ENCODE data around the gene AGPAT3. TPM values are rescaled to one million over a fixed set of nuclear protein-coding genes. Genes with fewer than 3 reads are reported as not detected.

Gene AGPAT3
- total RNA-seq, 4 donors from 2014 or later = 61.0 to 77.9 (median 69.4) TPM

DNA sequence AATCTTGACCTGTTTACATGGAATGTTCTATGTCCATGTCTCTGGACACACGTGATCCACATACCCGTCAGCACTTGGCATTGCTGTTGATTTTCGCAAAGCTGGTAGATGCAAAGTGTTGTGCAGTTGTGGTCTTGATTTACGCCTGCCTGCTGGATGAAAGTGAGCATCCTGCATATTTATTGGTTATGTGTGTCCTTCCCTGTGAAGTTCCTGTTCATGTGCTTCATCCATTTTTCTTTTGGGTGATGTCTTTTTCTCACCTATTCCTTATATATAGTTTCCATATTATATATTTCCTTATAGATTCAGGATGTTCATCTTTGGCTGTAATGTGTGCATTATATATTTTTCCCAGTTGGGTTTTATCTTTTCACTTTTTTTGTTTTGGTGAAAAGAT is 6.5 kb downstream of the AGPAT3 start:
- Histone ChIP-seq H3K36me3 (peaks cover 5% of the 10 kb centered on the region), H3K4me1 (peaks cover 28% of the 10 kb centered on the region), H3K27me3 (no peaks in the 10 kb centered on the region), H3K9me3 (no peaks in the 10 kb centered on the region), H3K4me3 (no peak overlapping the region), H3K27ac (no peak overlapping the region)
- no peak for TF ChIP-seq EP300 (IDR thresholded peaks at IDR 0.05)
- TF ChIP-seq POLR2AphosphoS5 (IDR thresholded peaks at IDR 0.05) = no peak
- TF ChIP-seq, protein P1, sequence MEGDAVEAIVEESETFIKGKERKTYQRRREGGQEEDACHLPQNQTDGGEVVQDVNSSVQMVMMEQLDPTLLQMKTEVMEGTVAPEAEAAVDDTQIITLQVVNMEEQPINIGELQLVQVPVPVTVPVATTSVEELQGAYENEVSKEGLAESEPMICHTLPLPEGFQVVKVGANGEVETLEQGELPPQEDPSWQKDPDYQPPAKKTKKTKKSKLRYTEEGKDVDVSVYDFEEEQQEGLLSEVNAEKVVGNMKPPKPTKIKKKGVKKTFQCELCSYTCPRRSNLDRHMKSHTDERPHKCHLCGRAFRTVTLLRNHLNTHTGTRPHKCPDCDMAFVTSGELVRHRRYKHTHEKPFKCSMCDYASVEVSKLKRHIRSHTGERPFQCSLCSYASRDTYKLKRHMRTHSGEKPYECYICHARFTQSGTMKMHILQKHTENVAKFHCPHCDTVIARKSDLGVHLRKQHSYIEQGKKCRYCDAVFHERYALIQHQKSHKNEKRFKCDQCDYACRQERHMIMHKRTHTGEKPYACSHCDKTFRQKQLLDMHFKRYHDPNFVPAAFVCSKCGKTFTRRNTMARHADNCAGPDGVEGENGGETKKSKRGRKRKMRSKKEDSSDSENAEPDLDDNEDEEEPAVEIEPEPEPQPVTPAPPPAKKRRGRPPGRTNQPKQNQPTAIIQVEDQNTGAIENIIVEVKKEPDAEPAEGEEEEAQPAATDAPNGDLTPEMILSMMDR (IDR thresholded peaks at IDR 0.05) = no peak
- no peak for TF ChIP-seq POLR2A (IDR thresholded peaks at IDR 0.05)
- WGBS = 93% methylated on average over 4 of the region's 4 CpGs
- DNase-seq (ENCODE audit: low spot score in 2 of 2) = no peak

DNA sequence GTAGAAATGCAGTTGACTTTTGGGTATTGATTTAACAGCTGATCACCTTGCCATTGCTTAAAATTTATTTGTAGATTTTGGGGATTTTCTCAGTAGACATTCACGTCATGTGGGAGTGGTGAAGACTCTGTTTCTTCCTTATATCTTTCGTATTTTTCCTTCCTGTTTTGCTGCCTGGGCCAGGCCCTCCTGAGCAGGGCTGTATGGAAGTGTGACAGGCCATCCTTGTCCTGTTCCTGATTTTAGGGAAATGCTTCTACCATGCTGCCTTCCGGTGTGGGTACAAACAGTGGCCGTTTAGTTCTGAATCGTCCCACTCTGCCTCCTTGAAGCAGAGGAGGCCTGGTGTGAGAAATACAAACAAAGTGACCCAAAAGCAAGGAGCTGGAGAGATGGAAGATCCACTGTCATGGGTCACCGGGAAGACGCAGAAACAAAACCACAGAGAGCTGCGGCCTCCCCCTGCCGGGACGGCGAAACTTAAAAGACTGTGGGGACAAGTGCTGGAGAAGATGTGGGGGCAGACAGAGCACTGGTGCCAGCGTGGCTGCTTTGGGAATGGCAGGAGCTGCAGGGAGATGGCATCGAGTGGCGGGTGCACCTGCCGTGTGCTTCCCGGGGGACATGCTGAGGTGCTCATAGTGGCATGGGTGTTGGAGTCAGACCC is 7.6 kb downstream of the AGPAT3 start:
- WGBS = 86% methylated on average over 16 of the region's 16 CpGs
- Histone ChIP-seq H3K27ac (no peak overlapping the region), H3K4me3 (no peak overlapping the region), H3K27me3 (no peaks in the 10 kb centered on the region), H3K36me3 (peaks cover 5% of the 10 kb centered on the region), H3K9me3 (no peaks in the 10 kb centered on the region), H3K4me1 (peaks cover 17% of the 10 kb centered on the region)
- DNase-seq (ENCODE audit: low spot score in 2 of 2) = no peak
- TF ChIP-seq EP300 (IDR thresholded peaks at IDR 0.05) (no peak), POLR2AphosphoS5 (IDR thresholded peaks at IDR 0.05) (no peak), POLR2A (IDR thresholded peaks at IDR 0.05) (no peak)
- TF ChIP-seq, protein P1 (IDR thresholded peaks at IDR 0.05) = no peak

DNA sequence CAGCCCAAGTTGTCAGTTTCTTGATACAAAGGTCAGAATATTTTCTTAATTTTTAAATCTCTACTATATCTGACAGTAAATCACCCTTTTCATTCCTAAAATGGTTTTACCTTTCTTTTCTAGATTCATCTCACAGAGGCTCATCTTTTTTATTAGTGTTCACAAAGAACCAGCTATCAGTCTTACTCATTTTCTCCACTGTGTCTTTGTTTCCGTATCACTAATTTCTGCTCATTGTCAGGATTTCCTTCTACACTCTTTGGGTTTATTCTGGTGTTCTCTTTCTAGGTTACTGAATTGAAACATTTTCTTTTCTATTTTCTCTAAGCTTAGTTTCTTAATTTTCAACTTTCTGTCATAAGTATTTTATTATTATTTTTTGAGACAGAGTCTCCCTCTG is 8.7 kb downstream of the AGPAT3 start:
- WGBS = 90% methylated on average over 1 of the region's 1 CpG
- no peak for DNase-seq (ENCODE audit: low spot score in 2 of 2)
- H3K4me3 ChIP-seq = no peak overlapping the region
- H3K9me3 ChIP-seq = no peaks in the 10 kb centered on the region
- peaks cover 8% of the 10 kb centered on the region for H3K4me1 ChIP-seq
- TF ChIP-seq POLR2AphosphoS5 (IDR thresholded peaks at IDR 0.05) (no peak), EP300 (IDR thresholded peaks at IDR 0.05) (no peak), POLR2A (IDR thresholded peaks at IDR 0.05) (no peak)
- TF ChIP-seq, protein P1 (IDR thresholded peaks at IDR 0.05) = no peak
- no peak overlapping the region for H3K27ac ChIP-seq
- no peaks in the 10 kb centered on the region for H3K27me3 ChIP-seq
- H3K36me3 ChIP-seq = peaks cover 5% of the 10 kb centered on the region

DNA sequence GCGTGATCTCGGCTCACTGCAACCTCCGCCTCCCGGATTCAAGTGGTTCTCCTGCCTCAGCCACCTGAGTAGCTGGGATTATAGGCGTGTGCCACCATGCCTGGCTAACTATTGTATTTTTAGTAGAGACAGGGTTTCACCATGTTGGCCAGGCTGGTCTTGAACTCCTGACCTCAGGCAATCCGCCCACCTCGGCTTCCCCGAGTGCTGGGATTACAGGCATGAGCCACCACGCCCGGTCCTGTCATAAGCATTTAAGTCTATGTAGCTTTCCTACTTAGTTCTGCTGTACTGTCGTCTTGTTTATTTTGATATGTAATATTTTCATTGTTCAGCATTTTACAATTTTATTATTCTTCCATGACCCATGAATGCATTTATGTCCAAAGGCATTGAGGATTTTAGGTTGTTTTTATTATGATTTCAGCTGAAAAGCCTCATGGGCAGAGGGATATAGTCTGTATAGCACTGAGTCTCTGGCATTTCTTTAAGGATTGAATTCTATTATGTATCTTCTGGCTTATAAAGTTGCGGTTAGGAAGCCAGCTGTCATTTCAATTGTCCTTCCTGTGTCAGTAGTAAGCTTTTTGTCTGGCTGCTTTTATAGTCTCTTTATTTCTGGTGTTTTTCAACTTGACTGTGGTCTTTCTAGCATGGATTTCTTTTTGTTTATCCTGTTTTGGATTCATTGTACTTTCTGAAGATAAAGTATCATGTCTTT is 9.2 kb downstream of the AGPAT3 start:
- peaks cover 5% of the 10 kb centered on the region for H3K36me3 ChIP-seq
- H3K27ac ChIP-seq = no peak overlapping the region
- no peak overlapping the region for H3K4me3 ChIP-seq
- peaks cover 8% of the 10 kb centered on the region for H3K4me1 ChIP-seq
- DNase-seq (ENCODE audit: low spot score in 2 of 2) = no peak
- WGBS = 80% methylated on average over 12 of the region's 12 CpGs
- no peaks in the 10 kb centered on the region for H3K9me3 ChIP-seq
- no peaks in the 10 kb centered on the region for H3K27me3 ChIP-seq
- TF ChIP-seq POLR2AphosphoS5 (IDR thresholded peaks at IDR 0.05) (no peak), POLR2A (IDR thresholded peaks at IDR 0.05) (no peak), EP300 (IDR thresholded peaks at IDR 0.05) (no peak)
- TF ChIP-seq, protein P1 (IDR thresholded peaks at IDR 0.05) = no peak

DNA sequence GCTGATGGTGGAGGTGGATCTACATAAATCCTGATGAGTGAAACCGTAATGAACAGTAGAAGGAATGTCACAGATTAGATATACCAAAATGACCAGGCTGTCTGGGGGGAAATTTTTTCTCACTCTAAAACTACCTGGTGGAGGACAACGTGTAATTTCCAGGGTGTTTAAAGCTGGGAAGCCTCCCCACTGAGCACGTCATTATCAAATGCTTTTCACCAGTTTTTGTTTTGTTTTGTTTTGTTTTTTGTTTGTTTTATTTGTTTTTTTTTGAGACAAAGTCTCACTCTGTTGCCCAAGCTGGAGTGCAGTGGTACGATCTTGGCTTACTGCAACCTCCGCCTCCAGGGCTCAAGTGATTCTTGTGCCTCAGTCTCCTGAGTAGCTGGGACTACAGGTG is 11.6 kb downstream of the AGPAT3 start:
- H3K4me3 ChIP-seq = no peak overlapping the region
- TF ChIP-seq POLR2AphosphoS5 (IDR thresholded peaks at IDR 0.05) (no peak), EP300 (IDR thresholded peaks at IDR 0.05) (no peak), POLR2A (IDR thresholded peaks at IDR 0.05) (no peak)
- TF ChIP-seq, protein P1 (IDR thresholded peaks at IDR 0.05) = no peak
- DNase-seq (ENCODE audit: low spot score in 2 of 2) = no peak
- H3K9me3 ChIP-seq = no peaks in the 10 kb centered on the region
- WGBS = 94% methylated on average over 5 of the region's 5 CpGs
- H3K27me3 ChIP-seq = no peaks in the 10 kb centered on the region
- H3K36me3 ChIP-seq = peaks cover 5% of the 10 kb centered on the region
- no peak overlapping the region for H3K27ac ChIP-seq
- peaks cover 20% of the 10 kb centered on the region for H3K4me1 ChIP-seq

All from suprapubic skin (tissue), 4 donors.